Activated T-helper 17 cell treated with anti-CD3 and anti-CD28 coated beads, Interleukin-2, amount 50 U/mL, for 72 hours (primary cell): ENCODE measurements around the gene PKHD1. TPM values are rescaled to one million over a fixed set of nuclear protein-coding genes. Genes with fewer than 3 reads are reported as not detected.

Experiments used
- ATAC-seq: fragments of 150-1000 bp; cut with Tn5 transposase; replicated peaks from 2 replicates; pipeline ENCODE4 v1.10.0; 2021; ENCODE audit warnings: mild to moderate bottlenecking, moderate library complexity
- H3K27ac Mint-ChIP-seq: one replicate; pipeline ENCODE4 v1.8.0; 2022; ENCODE audit warnings: mixed read lengths
- H3K27me3 Mint-ChIP-seq: one replicate; pipeline ENCODE4 v1.8.0; 2022; ENCODE audit warnings: mixed read lengths
- H3K36me3 Mint-ChIP-seq: one replicate; pipeline ENCODE4 v1.8.0; 2022; ENCODE audit warnings: low read depth, mild to moderate bottlenecking, mixed read lengths
- H3K4me1 Mint-ChIP-seq: one replicate; pipeline ENCODE4 v1.8.0; 2022; ENCODE audit warnings: mixed read lengths
- H3K4me3 Mint-ChIP-seq: one replicate; pipeline ENCODE4 v1.8.0; 2022; ENCODE audit warnings: mild to moderate bottlenecking, mixed read lengths
- H3K9me3 Mint-ChIP-seq: one replicate; pipeline ENCODE4 v1.8.0; 2022; ENCODE audit warnings: mixed read lengths
- total RNA-seq, 2 donors: library from RNA; stranded (reverse); gene quantifications; one replicate each; pipeline ENCODE4 v1.2.3, GENCODE V29; 2022

Gene PKHD1
- total RNA-seq: under 1 TPM; 0.19 to 0.24 TPM

- Mint-ChIP-seq H3K9me3 (no peaks in the 10 kb centered on the region), H3K4me3 (no peak within 1 kb of the TSS), H3K36me3 (no peaks in the 10 kb centered on the region), H3K4me1 (peaks cover 5% of the 10 kb centered on the region), H3K27ac (no peak within 1 kb of the TSS), H3K27me3 (peaks cover 9% of the 10 kb centered on the region)
- ATAC-seq: peak; percentile 69
These were observed at the start of gene PKHD1 for GRCh38 chr6:52087498-52087999. TSS of gene PKHD1 (minus strand) at chr6:52087613. CDS start at chr6:52084933, 2,680 bp downstream.

- peak overlapping the region; percentile 7 for H3K4me3 Mint-ChIP-seq
- H3K27me3 Mint-ChIP-seq: peaks cover 5% of the 10 kb centered on the region
- ATAC-seq: no peak
These were observed 49.6 kb upstream of the PKHD1 start for GRCh38 chr6:52136934-52137467.

GRCh38 chr6:52136055-52136454 is 48.6 kb upstream of the PKHD1 start:
- H3K27ac Mint-ChIP-seq: no peak overlapping the region
- peaks cover 5% of the 10 kb centered on the region for H3K27me3 Mint-ChIP-seq

More at GRCh38 chr6:52136934-52137467, 49.6 kb upstream of the PKHD1 start:
- Mint-ChIP-seq H3K27ac (peak overlapping the region; percentile 4), H3K36me3 (no peaks in the 10 kb centered on the region), H3K9me3 (no peaks in the 10 kb centered on the region), H3K4me1 (peaks cover 6% of the 10 kb centered on the region)

GRCh38 chr6:52135217-52135616 is 47.8 kb upstream of the PKHD1 start:
- no peak for ATAC-seq
- Mint-ChIP-seq H3K27ac (no peak overlapping the region), H3K4me1 (peaks cover 6% of the 10 kb centered on the region), H3K9me3 (no peaks in the 10 kb centered on the region), H3K36me3 (no peaks in the 10 kb centered on the region), H3K27me3 (peaks cover 5% of the 10 kb centered on the region), H3K4me3 (no peak overlapping the region)

More at GRCh38 chr6:52136055-52136454, 48.6 kb upstream of the PKHD1 start:
- no peak for ATAC-seq
- Mint-ChIP-seq H3K4me3 (peak overlapping the region; percentile 7), H3K36me3 (no peaks in the 10 kb centered on the region), H3K4me1 (peaks cover 6% of the 10 kb centered on the region), H3K9me3 (no peaks in the 10 kb centered on the region)

- Mint-ChIP-seq H3K27ac (peak overlapping the region; percentile 49), H3K36me3 (no peaks in the 10 kb centered on the region), H3K27me3 (peaks cover 5% of the 10 kb centered on the region), H3K9me3 (no peaks in the 10 kb centered on the region), H3K4me3 (peak overlapping the region; percentile 35), H3K4me1 (peaks cover 6% of the 10 kb centered on the region)
- ATAC-seq: no peak
These were observed 46.6 kb upstream of the PKHD1 start for GRCh38 chr6:52134011-52134410.

- Mint-ChIP-seq H3K36me3 (no peaks in the 10 kb centered on the region), H3K4me1 (peaks cover 6% of the 10 kb centered on the region), H3K27ac (peak overlapping the region; percentile 49), H3K27me3 (peaks cover 9% of the 10 kb centered on the region), H3K4me3 (peak overlapping the region; percentile 35), H3K9me3 (no peaks in the 10 kb centered on the region)
- ATAC-seq: no peak
These were observed 45.9 kb upstream of the PKHD1 start for GRCh38 chr6:52133324-52133723.

GRCh38 chr6:52132292-52132691 is 44.9 kb upstream of the PKHD1 start:
- peaks cover 9% of the 10 kb centered on the region for H3K27me3 Mint-ChIP-seq
- no peak overlapping the region for H3K27ac Mint-ChIP-seq
- no peaks in the 10 kb centered on the region for H3K36me3 Mint-ChIP-seq
- peaks cover 6% of the 10 kb centered on the region for H3K4me1 Mint-ChIP-seq
- no peak for ATAC-seq
- H3K9me3 Mint-ChIP-seq: no peaks in the 10 kb centered on the region
- H3K4me3 Mint-ChIP-seq: no peak overlapping the region

GRCh38 chr6:52130440-52130839 is 43.0 kb upstream of the PKHD1 start:
- no peak for ATAC-seq
- peaks cover 4% of the 10 kb centered on the region for H3K27me3 Mint-ChIP-seq
- H3K9me3 Mint-ChIP-seq: no peaks in the 10 kb centered on the region
- no peak overlapping the region for H3K4me3 Mint-ChIP-seq
- H3K27ac Mint-ChIP-seq: no peak overlapping the region
- no peaks in the 10 kb centered on the region for H3K36me3 Mint-ChIP-seq
- peaks cover 6% of the 10 kb centered on the region for H3K4me1 Mint-ChIP-seq

- Mint-ChIP-seq H3K36me3 (no peaks in the 10 kb centered on the region), H3K9me3 (no peaks in the 10 kb centered on the region), H3K27me3 (peaks cover 10% of the 10 kb centered on the region), H3K4me3 (no peak overlapping the region), H3K4me1 (no peaks in the 10 kb centered on the region), H3K27ac (no peak overlapping the region)
- no peak for ATAC-seq
These were observed 40.5 kb upstream of the PKHD1 start for GRCh38 chr6:52127957-52128356.

GRCh38 chr6:52126231-52126630 is 38.8 kb upstream of the PKHD1 start:
- H3K27me3 Mint-ChIP-seq: peaks cover 20% of the 10 kb centered on the region
- no peaks in the 10 kb centered on the region for H3K4me1 Mint-ChIP-seq
- no peak for ATAC-seq
- H3K27ac Mint-ChIP-seq: no peak overlapping the region
- H3K36me3 Mint-ChIP-seq: no peaks in the 10 kb centered on the region
- no peak overlapping the region for H3K4me3 Mint-ChIP-seq
- no peaks in the 10 kb centered on the region for H3K9me3 Mint-ChIP-seq

GRCh38 chr6:52125572-52125971 is 38.2 kb upstream of the PKHD1 start:
- no peaks in the 10 kb centered on the region for H3K36me3 Mint-ChIP-seq
- no peaks in the 10 kb centered on the region for H3K9me3 Mint-ChIP-seq
- H3K4me1 Mint-ChIP-seq: no peaks in the 10 kb centered on the region
- no peak overlapping the region for H3K4me3 Mint-ChIP-seq
- H3K27ac Mint-ChIP-seq: no peak overlapping the region
- ATAC-seq: peak; percentile 28
- H3K27me3 Mint-ChIP-seq: peaks cover 20% of the 10 kb centered on the region

- no peaks in the 10 kb centered on the region for H3K4me1 Mint-ChIP-seq
- H3K4me3 Mint-ChIP-seq: no peak overlapping the region
- H3K36me3 Mint-ChIP-seq: no peaks in the 10 kb centered on the region
- no peak overlapping the region for H3K27ac Mint-ChIP-seq
- H3K9me3 Mint-ChIP-seq: no peaks in the 10 kb centered on the region
- no peak for ATAC-seq
- peaks cover 20% of the 10 kb centered on the region for H3K27me3 Mint-ChIP-seq
These were observed 37.7 kb upstream of the PKHD1 start for GRCh38 chr6:52125139-52125538.

GRCh38 chr6:52124126-52125121 is 37.0 kb upstream of the PKHD1 start:
- H3K27ac Mint-ChIP-seq: no peak overlapping the region
- no peaks in the 10 kb centered on the region for H3K4me1 Mint-ChIP-seq
- no peaks in the 10 kb centered on the region for H3K36me3 Mint-ChIP-seq
- no peak overlapping the region for H3K4me3 Mint-ChIP-seq
- no peaks in the 10 kb centered on the region for H3K9me3 Mint-ChIP-seq
- H3K27me3 Mint-ChIP-seq: peaks cover 20% of the 10 kb centered on the region
- no peak for ATAC-seq

GRCh38 chr6:52123251-52123650 is 35.8 kb upstream of the PKHD1 start:
- peaks cover 16% of the 10 kb centered on the region for H3K27me3 Mint-ChIP-seq
- no peaks in the 10 kb centered on the region for H3K9me3 Mint-ChIP-seq
- no peak overlapping the region for H3K27ac Mint-ChIP-seq
- ATAC-seq: no peak
- H3K4me3 Mint-ChIP-seq: no peak overlapping the region
- no peaks in the 10 kb centered on the region for H3K4me1 Mint-ChIP-seq
- H3K36me3 Mint-ChIP-seq: no peaks in the 10 kb centered on the region

GRCh38 chr6:52117352-52117751 is 29.9 kb upstream of the PKHD1 start:
- H3K9me3 Mint-ChIP-seq: no peaks in the 10 kb centered on the region
- ATAC-seq: no peak

More at GRCh38 chr6:52117352-52117751, 29.9 kb upstream of the PKHD1 start:
- Mint-ChIP-seq H3K4me1 (no peaks in the 10 kb centered on the region), H3K36me3 (no peaks in the 10 kb centered on the region), H3K27me3 (peaks cover 19% of the 10 kb centered on the region), H3K4me3 (no peak overlapping the region), H3K27ac (no peak overlapping the region)
